Activated CD4-positive, alpha-beta T cell treated with anti-CD3 and anti-CD28 coated beads, Interleukin-2, amount 50 U/mL, for 1 hour (primary cell): ENCODE results near the gene CABP7.
A peak's percentile ranks its signal among the peaks of the same experiment; 100 is the strongest.

Source experiments
- DNase-seq: peaks from one replicate; pipeline ENCODE4 v3.0.0-alpha.2; 2020

The CABP7 gene

GRCh38 chr22:29719899-29720645, at the start of gene CABP7:
Gene CABP7 (plus strand): TSS chr22:29720003. CDS start chr22:29720425, 422 bp downstream.
- no peak for DNase-seq

- DNase-seq: no peak
Measured at GRCh38 chr22:29670626-29671025, 49.2 kb upstream of the CABP7 start.

GRCh38 chr22:29673361-29674066, 46.3 kb upstream of the CABP7 start:
- DNase-seq: no peak

- DNase-seq: no peak
Measured at GRCh38 chr22:29674121-29674520, 45.7 kb upstream of the CABP7 start.

GRCh38 chr22:29679316-29679715, 40.5 kb upstream of the CABP7 start:
- no peak for DNase-seq

GRCh38 chr22:29683536-29683935, 36.3 kb upstream of the CABP7 start:
- DNase-seq: no peak

- no peak for DNase-seq
Measured at GRCh38 chr22:29684244-29684643, 35.6 kb upstream of the CABP7 start.

- no peak for DNase-seq
Measured at GRCh38 chr22:29689206-29689879, 30.5 kb upstream of the CABP7 start.

- peak; percentile 38 for DNase-seq
Measured at GRCh38 chr22:29689880-29690213, 30.0 kb upstream of the CABP7 start.

GRCh38 chr22:29690476-29690875, 29.3 kb upstream of the CABP7 start:
- no peak for DNase-seq

GRCh38 chr22:29691636-29692326, 28.0 kb upstream of the CABP7 start:
- no peak for DNase-seq

GRCh38 chr22:29692327-29692640, 27.5 kb upstream of the CABP7 start:
- no peak for DNase-seq

GRCh38 chr22:29693161-29693560, 26.6 kb upstream of the CABP7 start:
- no peak for DNase-seq

- DNase-seq: no peak
Measured at GRCh38 chr22:29693671-29694070, 26.1 kb upstream of the CABP7 start.

- DNase-seq: no peak
Measured at GRCh38 chr22:29695129-29695926, 24.5 kb upstream of the CABP7 start.

- no peak for DNase-seq
Measured at GRCh38 chr22:29697853-29698598, 21.8 kb upstream of the CABP7 start.

- DNase-seq: no peak
Measured at GRCh38 chr22:29700206-29700899, 19.4 kb upstream of the CABP7 start.

- DNase-seq: no peak
Measured at GRCh38 chr22:29700900-29701154, 19.0 kb upstream of the CABP7 start.

GRCh38 chr22:29701155-29701999, 18.4 kb upstream of the CABP7 start:
- DNase-seq: peak; percentile 6
